Nephron progenitor cell (in vitro differentiated cells): ENCODE results near the gene INO80B.

ENCODE experiments used
- DNase-seq: peaks from one replicate; pipeline ENCODE4 v3.0.0; 2021
- H3K27ac Mint-ChIP-seq: 2 replicates; pipeline ENCODE4 v1.8.0; 2021; ENCODE audit warnings: mild to moderate bottlenecking, moderate library complexity, mixed read lengths
- H3K27me3 Mint-ChIP-seq: 2 replicates; pipeline ENCODE4 v1.8.0; 2021; ENCODE audit warnings: mild to moderate bottlenecking, low read depth, mixed read lengths; ENCODE audit not compliant: poor library complexity
- H3K36me3 Mint-ChIP-seq: 2 replicates; pipeline ENCODE4 v1.8.0; 2021; ENCODE audit warnings: low read depth, mixed read lengths
- H3K4me1 Mint-ChIP-seq: 2 replicates; pipeline ENCODE4 v1.8.0; 2021; ENCODE audit warnings: mixed read lengths
- H3K4me3 Mint-ChIP-seq: 2 replicates; pipeline ENCODE4 v1.8.0; 2021; ENCODE audit warnings: mild to moderate bottlenecking, moderate library complexity, mixed read lengths
- H3K9me3 Mint-ChIP-seq: 2 replicates; pipeline ENCODE4 v1.8.0; 2021; ENCODE audit warnings: mild to moderate bottlenecking, moderate library complexity, mixed read lengths
- CTCF ChIP-seq: fragments of 200-600 bp; sonication (generic); IDR thresholded peaks from 2 replicates; pipeline ENCODE4 v1.5.0; 2021; ENCODE audit warnings: antibody characterized with exemption

INO80B gene

DNA sequence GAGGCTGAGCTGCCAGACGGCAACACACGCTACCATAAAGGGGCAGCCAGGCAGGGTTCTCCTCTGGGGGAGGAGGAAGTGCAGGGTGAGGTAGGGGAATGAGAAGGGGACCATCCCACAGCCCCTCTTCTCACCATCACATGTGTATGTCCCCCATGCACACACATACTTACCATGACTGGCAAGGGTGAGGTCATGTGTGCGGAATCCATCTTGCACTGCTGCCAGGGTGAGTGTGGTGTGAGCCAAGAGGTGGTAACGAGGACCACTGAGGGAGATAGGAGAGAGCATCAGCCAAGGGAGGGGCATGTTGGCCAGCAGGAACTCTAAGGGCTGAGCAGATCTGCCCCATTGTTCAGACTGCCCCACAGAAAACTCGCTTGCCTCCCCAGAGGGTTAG lies 26.2 kb upstream of the INO80B start:
- H3K36me3 Mint-ChIP-seq, result peaks cover 54% of the 10 kb centered on the region
- H3K4me1 Mint-ChIP-seq, result peaks cover 30% of the 10 kb centered on the region
- TF ChIP-seq CTCF, result no peak
- peak overlapping the region; percentile 97 for H3K27ac Mint-ChIP-seq
- no peak overlapping the region for H3K4me3 Mint-ChIP-seq
- H3K27me3 Mint-ChIP-seq, result peaks cover 3% of the 10 kb centered on the region
- no peaks in the 10 kb centered on the region for H3K9me3 Mint-ChIP-seq
- no peak for DNase-seq

GRCh38 chr2:74429487-74430451 lies 25.1 kb upstream of the INO80B start:
- Mint-ChIP-seq H3K27ac (peak overlapping the region; percentile 95), H3K9me3 (no peaks in the 10 kb centered on the region), H3K4me3 (no peak overlapping the region), H3K27me3 (peaks cover 3% of the 10 kb centered on the region), H3K36me3 (peaks cover 59% of the 10 kb centered on the region), H3K4me1 (peaks cover 23% of the 10 kb centered on the region)
- peak; percentile 22 for DNase-seq
- TF ChIP-seq CTCF, result no peak

GRCh38 chr2:74430502-74430901 lies 24.4 kb upstream of the INO80B start:
- Mint-ChIP-seq H3K36me3 (peaks cover 56% of the 10 kb centered on the region), H3K4me1 (peaks cover 21% of the 10 kb centered on the region), H3K27me3 (peaks cover 3% of the 10 kb centered on the region), H3K4me3 (no peak overlapping the region), H3K27ac (peak overlapping the region; percentile 95), H3K9me3 (no peaks in the 10 kb centered on the region)
- TF ChIP-seq CTCF, result no peak
- DNase-seq, result no peak

DNA sequence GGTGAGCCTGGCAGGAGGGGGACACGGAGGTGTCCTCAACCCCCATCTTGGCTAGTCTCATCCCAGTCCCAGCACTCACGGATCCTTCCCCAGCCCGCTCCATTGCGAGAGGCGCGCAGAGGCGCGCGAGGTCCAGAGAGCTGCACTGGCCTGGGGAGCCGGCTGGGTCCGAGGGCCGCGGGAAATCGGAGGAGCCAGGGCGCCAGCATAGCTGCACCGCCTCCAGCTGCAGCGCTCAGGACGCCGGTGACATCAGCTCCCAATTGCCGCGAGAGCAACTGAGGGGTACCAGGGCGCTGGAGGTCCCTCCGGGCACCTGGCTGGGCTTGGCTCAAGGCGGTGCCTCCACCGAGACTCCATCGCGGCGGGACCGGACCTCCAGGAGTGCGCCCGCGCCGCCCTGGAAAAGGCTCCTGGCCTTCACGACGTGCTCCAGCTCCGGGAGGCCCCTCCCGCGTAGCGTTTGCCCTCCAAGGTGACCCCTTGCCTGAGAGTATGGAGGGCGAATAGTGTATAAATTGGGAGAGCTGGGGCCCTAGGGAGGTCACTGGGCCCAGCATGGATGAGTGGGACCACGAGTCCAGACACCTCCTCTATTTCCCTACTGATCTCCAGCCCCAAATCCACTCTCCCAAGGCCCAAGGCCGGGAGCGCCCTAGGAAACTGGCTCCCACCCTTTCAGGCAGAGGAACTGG lies 18.6 kb upstream of the INO80B start:
- DNase-seq, result no peak

More for the DNA sequence above, 18.6 kb upstream of the INO80B start:
- H3K36me3 Mint-ChIP-seq, result peaks cover 39% of the 10 kb centered on the region
- peaks cover 41% of the 10 kb centered on the region for H3K4me1 Mint-ChIP-seq
- H3K4me3 Mint-ChIP-seq, result no peak overlapping the region
- H3K27ac Mint-ChIP-seq, result peak overlapping the region; percentile 88
- H3K27me3 Mint-ChIP-seq, result no peaks in the 10 kb centered on the region
- no peaks in the 10 kb centered on the region for H3K9me3 Mint-ChIP-seq
- TF ChIP-seq CTCF, result no peak
